HG02852 (cell line): ENCODE results near the gene DISP3.
"Not testable (repeated sequence)": the region's sequence is repeated elsewhere in the genome, so short reads cannot be mapped to it uniquely, and the experiment has no call there.

Source experiments
- ATAC-seq: cut with Tn5 transposase; IDR thresholded peaks from one replicate; pipeline ENCODE4 v1.9.1; 2021; ENCODE audit warnings: mild to moderate bottlenecking, moderate library complexity; ENCODE audit not compliant: unreplicated experiment

DISP3 gene

GRCh38 chr1:11571906-11572616 lies 93.1 kb downstream of the DISP3 start:
- ATAC-seq, result no peak

GRCh38 chr1:11573116-11573692 lies 94.2 kb downstream of the DISP3 start:
- ATAC-seq, result no peak

GRCh38 chr1:11575553-11575952 lies 96.6 kb downstream of the DISP3 start:
- ATAC-seq, result no peak

GRCh38 chr1:11576109-11576875 lies 97.3 kb downstream of the DISP3 start:
- no peak for ATAC-seq

- no peak for ATAC-seq
Measured at GRCh38 chr1:11578004-11578403, 99.0 kb downstream of the DISP3 start.

GRCh38 chr1:11579506-11579905 lies 100.6 kb downstream of the DISP3 start:
- no peak for ATAC-seq

- not testable (repeated sequence) for ATAC-seq
Measured at GRCh38 chr1:11580049-11580448, 101.1 kb downstream of the DISP3 start.

- ATAC-seq, result no peak
Measured at GRCh38 chr1:11581445-11581991, 102.6 kb downstream of the DISP3 start.

GRCh38 chr1:11585389-11585788 lies 106.4 kb downstream of the DISP3 start:
- no peak for ATAC-seq
